K562 (cell line): ENCODE data around the gene NEDD8. TPM values are rescaled to one million over a fixed set of nuclear protein-coding genes. Genes with fewer than 3 reads are reported as not detected.
A peak's percentile ranks its signal among the peaks of the same experiment; 100 is the strongest.

Experiments used
- CREM ChIP-seq: IDR thresholded peaks from 2 replicates; pipeline ENCODE4 v1.6.1; 2014; ENCODE audit warnings: antibody characterized with exemption, low read depth
- CUX1 ChIP-seq: fragments of 200-800 bp; sonication (Bioruptor generic); IDR thresholded peaks from 2 replicates; pipeline ENCODE4 v1.6.1; 2016; ENCODE audit warnings: missing genetic modification characterization, missing compliant biosample characterization
- ETV1 ChIP-seq: fragments of 450-650 bp; conservative IDR thresholded peaks from 2 replicates; pipeline ENCODE4 v1.6.1; 2016; ENCODE audit warnings: missing genetic modification characterization, control low read depth, low read depth, missing compliant biosample characterization
- IFI16 ChIP-seq: fragments of 250-450 bp; sonication (Bioruptor Pico); IDR thresholded peaks from 2 replicates; pipeline ENCODE4 v2.1.2; 2022; ENCODE audit warnings: mild to moderate bottlenecking, inconsistent platforms
- MBD2 ChIP-seq: sonication (generic); IDR thresholded peaks from 2 replicates; pipeline ENCODE4 v1.6.1; 2016; ENCODE audit warnings: low read depth, borderline replicate concordance
- MECOM ChIP-seq: fragments of 250-450 bp; sonication (Bioruptor Pico); IDR thresholded peaks from 2 replicates; pipeline ENCODE4 v1.8.0; 2022; ENCODE audit warnings: inconsistent platforms
- MYC ChIP-seq, 2 experiments: fragments of 250-450 bp in 1 of 2; sonication (Bioruptor Pico) in 1 of 2; IDR thresholded peaks; 2 replicates each; pipeline versions ENCODE4 v1.5.1 to v1.6.1; 2012 to 2021; ENCODE audit warnings: low read depth in 2 of 2, borderline replicate concordance in 1 of 2, improper control_type of control experiment in 1 of 2, low read length in 1 of 2, mild to moderate bottlenecking in 1 of 2, moderate library complexity in 1 of 2
- PML ChIP-seq: IDR thresholded peaks from 2 replicates; pipeline ENCODE4 v1.6.1; 2012; ENCODE audit warnings: low read length, inconsistent platforms
- RAD21 ChIP-seq, 2 experiments: fragments of 250-450 bp in 1 of 2; fragments of 450-650 bp in 1 of 2; sonication (Bioruptor Pico) in 1 of 2; formaldehyde crosslinking in 1 of 2; IDR thresholded peaks in 1 of 2; conservative IDR thresholded peaks in 1 of 2; 2 replicates each; pipeline versions ENCODE4 v1.4.0 to v1.8.0; 2020 to 2022; ENCODE audit warnings: mild to moderate bottlenecking in 2 of 2, moderate library complexity in 1 of 2
- ZNF785 ChIP-seq: fragments of 250-450 bp; sonication (Bioruptor Pico); IDR thresholded peaks from 2 replicates; pipeline ENCODE4 v1.4.0; 2020; ENCODE audit warnings: mild to moderate bottlenecking
- polyA plus RNA-seq, 8 experiments: library from polyadenylated mRNA; depleted of rRNA in 4 of 8; stranded (reverse) in 5 of 8; unstranded in 3 of 8; fragments of >200 nt; fragmentation: Nextera tagmentation in 2 of 8; fragmentation: Illumina TruSeq in 1 of 8; extraction: Ambion mirVana in 2 of 8; extraction: Trizol in 1 of 8; gene quantifications; 2 replicates each; pipeline versions ENCODE4 v1.2.1 to v1.2.3, GENCODE V29; 2011 to 2014; ENCODE audit warnings: inconsistent platforms in 1 of 8, missing spikeins in 1 of 8
- total RNA-seq, 7 experiments: library from RNA; depleted of rRNA in 6 of 7; stranded (reverse); fragments of >200 nt in 6 of 7; fragmentation: Illumina TruSeq in 2 of 7; extraction: Trizol in 2 of 7; gene quantifications; 2 replicates each; pipeline versions ENCODE4 v1.2.1 to v1.2.3, GENCODE V29; 2011 to 2021; ENCODE audit warnings: low replicate concordance in 1 of 7
- TF ChIP-seq, protein P1 (sequence below): sonication (generic); formaldehyde crosslinking; IDR thresholded peaks from 2 replicates; pipeline ENCODE4 v1.8.1; 2023; ENCODE audit warnings: missing genetic modification reagents, mild to moderate bottlenecking, borderline replicate concordance
- TF ChIP-seq, protein P2 (sequence below): sonication (generic); formaldehyde crosslinking; IDR thresholded peaks from 2 replicates; pipeline ENCODE4 v1.8.0; 2022; ENCODE audit warnings: missing genetic modification reagents, mild to moderate bottlenecking, borderline replicate concordance

The NEDD8 gene
- total and polyA plus RNA-seq, 9 of the 15 experiments (the other 6 are each of a cell fraction or from before 2014, with no cell fraction given): 142 to 691 (median 260) TPM

- TF ChIP-seq CUX1 (CRISPR knock-in tag) (no peak), MBD2 (peak; percentile 87), MYC (IDR thresholded peaks at IDR 0.05; ENCODE audit: low read depth, low read length) (no peak), MYC (CRISPR knock-in tag; IDR thresholded peaks at IDR 0.05; ENCODE audit: borderline replicate concordance, low read depth) (peak; percentile 21; the same call in 1 of the 2 replicates), RAD21 (CRISPR knock-in tag; conservative IDR thresholded peaks at IDR 0.05 in 1 of 2, IDR thresholded peaks at IDR 0.05 in 1 of 2) (0 out of 4 replicates have a peak, but pooled peaks of 1 of the 2 experiments have one; percentile 6), PML (peak; percentile 82), ZNF785 (no peak), IFI16 (CRISPR knock-in tag) (no peak), MECOM (CRISPR knock-in tag) (no peak), ETV1 (0 out of 2 replicates have a peak, but pooled peaks have one; percentile 33), CREM (peak; percentile 98)
- TF ChIP-seq, protein P1, sequence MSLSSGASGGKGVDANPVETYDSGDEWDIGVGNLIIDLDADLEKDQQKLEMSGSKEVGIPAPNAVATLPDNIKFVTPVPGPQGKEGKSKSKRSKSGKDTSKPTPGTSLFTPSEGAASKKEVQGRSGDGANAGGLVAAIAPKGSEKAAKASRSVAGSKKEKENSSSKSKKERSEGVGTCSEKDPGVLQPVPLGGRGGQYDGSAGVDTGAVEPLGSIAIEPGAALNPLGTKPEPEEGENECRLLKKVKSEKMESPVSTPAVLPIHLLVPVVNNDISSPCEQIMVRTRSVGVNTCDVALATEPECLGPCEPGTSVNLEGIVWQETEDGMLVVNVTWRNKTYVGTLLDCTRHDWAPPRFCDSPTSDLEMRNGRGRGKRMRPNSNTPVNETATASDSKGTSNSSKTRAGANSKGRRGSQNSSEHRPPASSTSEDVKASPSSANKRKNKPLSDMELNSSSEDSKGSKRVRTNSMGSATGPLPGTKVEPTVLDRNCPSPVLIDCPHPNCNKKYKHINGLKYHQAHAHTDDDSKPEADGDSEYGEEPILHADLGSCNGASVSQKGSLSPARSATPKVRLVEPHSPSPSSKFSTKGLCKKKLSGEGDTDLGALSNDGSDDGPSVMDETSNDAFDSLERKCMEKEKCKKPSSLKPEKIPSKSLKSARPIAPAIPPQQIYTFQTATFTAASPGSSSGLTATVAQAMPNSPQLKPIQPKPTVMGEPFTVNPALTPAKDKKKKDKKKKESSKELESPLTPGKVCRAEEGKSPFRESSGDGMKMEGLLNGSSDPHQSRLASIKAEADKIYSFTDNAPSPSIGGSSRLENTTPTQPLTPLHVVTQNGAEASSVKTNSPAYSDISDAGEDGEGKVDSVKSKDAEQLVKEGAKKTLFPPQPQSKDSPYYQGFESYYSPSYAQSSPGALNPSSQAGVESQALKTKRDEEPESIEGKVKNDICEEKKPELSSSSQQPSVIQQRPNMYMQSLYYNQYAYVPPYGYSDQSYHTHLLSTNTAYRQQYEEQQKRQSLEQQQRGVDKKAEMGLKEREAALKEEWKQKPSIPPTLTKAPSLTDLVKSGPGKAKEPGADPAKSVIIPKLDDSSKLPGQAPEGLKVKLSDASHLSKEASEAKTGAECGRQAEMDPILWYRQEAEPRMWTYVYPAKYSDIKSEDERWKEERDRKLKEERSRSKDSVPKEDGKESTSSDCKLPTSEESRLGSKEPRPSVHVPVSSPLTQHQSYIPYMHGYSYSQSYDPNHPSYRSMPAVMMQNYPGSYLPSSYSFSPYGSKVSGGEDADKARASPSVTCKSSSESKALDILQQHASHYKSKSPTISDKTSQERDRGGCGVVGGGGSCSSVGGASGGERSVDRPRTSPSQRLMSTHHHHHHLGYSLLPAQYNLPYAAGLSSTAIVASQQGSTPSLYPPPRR (CRISPR knock-in tag): no peak
- TF ChIP-seq, protein P2, sequence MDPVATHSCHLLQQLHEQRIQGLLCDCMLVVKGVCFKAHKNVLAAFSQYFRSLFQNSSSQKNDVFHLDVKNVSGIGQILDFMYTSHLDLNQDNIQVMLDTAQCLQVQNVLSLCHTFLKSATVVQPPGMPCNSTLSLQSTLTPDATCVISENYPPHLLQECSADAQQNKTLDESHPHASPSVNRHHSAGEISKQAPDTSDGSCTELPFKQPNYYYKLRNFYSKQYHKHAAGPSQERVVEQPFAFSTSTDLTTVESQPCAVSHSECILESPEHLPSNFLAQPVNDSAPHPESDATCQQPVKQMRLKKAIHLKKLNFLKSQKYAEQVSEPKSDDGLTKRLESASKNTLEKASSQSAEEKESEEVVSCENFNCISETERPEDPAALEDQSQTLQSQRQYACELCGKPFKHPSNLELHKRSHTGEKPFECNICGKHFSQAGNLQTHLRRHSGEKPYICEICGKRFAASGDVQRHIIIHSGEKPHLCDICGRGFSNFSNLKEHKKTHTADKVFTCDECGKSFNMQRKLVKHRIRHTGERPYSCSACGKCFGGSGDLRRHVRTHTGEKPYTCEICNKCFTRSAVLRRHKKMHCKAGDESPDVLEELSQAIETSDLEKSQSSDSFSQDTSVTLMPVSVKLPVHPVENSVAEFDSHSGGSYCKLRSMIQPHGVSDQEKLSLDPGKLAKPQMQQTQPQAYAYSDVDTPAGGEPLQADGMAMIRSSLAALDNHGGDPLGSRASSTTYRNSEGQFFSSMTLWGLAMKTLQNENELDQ (CRISPR knock-in tag): no peak
Measured at GRCh38 chr14:24212924-24213865, 19.0 kb downstream of the NEDD8 start, which contains the start of gene CHMP4A (continued).
